Small intestine (tissue), 7 donors: ENCODE measurements around the gene SLC25A25. TPM values are rescaled to one million over a fixed set of nuclear protein-coding genes. Genes with fewer than 3 reads are reported as not detected.

Experiments used
- DNase-seq, 2 donors: peaks; one replicate each; pipeline versions ENCODE4 v3.0.0 to v3.0.0-alpha.2; 2013
- FAIRE-seq: peaks from 2 replicates; lab custom pipeline; 2012; peaks lifted over from hg19 to GRCh38; lab: Jason Lieb, UNC
- H3K27ac ChIP-seq, 3 donors: one replicate each; pipeline ENCODE4 v1.5.1; 2013; ENCODE audit warnings: low read length in 2 of 3, mild to moderate bottlenecking in 2 of 3, control low read depth in 1 of 3, inconsistent platforms in 1 of 3, low read depth in 1 of 3, moderate library complexity in 1 of 3
- H3K27me3 ChIP-seq, 3 donors: one replicate each; pipeline ENCODE4 v1.6.1; 2013; ENCODE audit warnings: low read length in 3 of 3, inconsistent platforms in 1 of 3; ENCODE audit not compliant: control insufficient read depth in 3 of 3, insufficient read depth in 3 of 3
- H3K36me3 ChIP-seq, 3 donors: one replicate each; pipeline ENCODE4 v1.6.1; 2013; ENCODE audit warnings: low read length in 3 of 3, inconsistent platforms in 1 of 3, low read depth in 1 of 3, mild to moderate bottlenecking in 1 of 3, moderate library complexity in 1 of 3; ENCODE audit not compliant: control insufficient read depth in 3 of 3, insufficient read depth in 2 of 3
- H3K4me1 ChIP-seq, 3 donors: one replicate each; pipeline ENCODE4 v1.6.1; 2013; ENCODE audit warnings: low read length in 2 of 3, inconsistent platforms in 1 of 3, low read depth in 1 of 3, mild to moderate bottlenecking in 1 of 3, moderate library complexity in 1 of 3; ENCODE audit not compliant: control insufficient read depth in 3 of 3, insufficient read depth in 2 of 3
- H3K4me3 ChIP-seq, 3 donors: one replicate each; pipeline ENCODE4 v1.5.1; 2013; ENCODE audit warnings: low read length in 3 of 3, control low read depth in 1 of 3, inconsistent platforms in 1 of 3, low read depth in 1 of 3, mild to moderate bottlenecking in 1 of 3, moderate library complexity in 1 of 3
- H3K9me3 ChIP-seq, 2 donors: one replicate each; pipeline ENCODE4 v1.6.1; 2013; ENCODE audit warnings: low read depth in 1 of 2, low read length in 1 of 2; ENCODE audit not compliant: control insufficient read depth in 2 of 2, insufficient read depth in 1 of 2
- WGBS, 3 donors: extraction: QIAGEN DNeasy Blood & Tissue Kit; methylation state at CpG; one replicate each; pipeline ENCODE4 v1.1.7; 2013; 5-methylcytosine and 5-hydroxymethylcytosine counted together
- polyA plus RNA-seq, 4 donors: library from polyadenylated mRNA; stranded (reverse) in 3 of 4; unstranded in 1 of 4; fragments of 200-250 nt in 3 of 4; fragments of 120-200 nt in 1 of 4; gene quantifications; one replicate each; pipeline versions ENCODE4 v1.2.1 to v1.2.3, GENCODE V29; 2013
- donor health status: healthy with polysubstance abuse.
- donor health status: control.
- donor health status: control.
- donor health status: Bipolar disorder and iron deficiency.
- donor health status: healthy.

Gene SLC25A25
- polyA plus RNA-seq, 4 donors: 15.5 to 26.2 (median 20.1) TPM

GRCh38 chr9:128148509-128149000 lies 80.5 kb downstream of the SLC25A25 start:
- DNase-seq (no peak), FAIRE-seq (no peak)
- WGBS, 3 donors: 75 to 78% (median 75%) methylated on average over 5 of the region's 5 CpGs
- peaks cover 0 to 44% (median 4%) of the 10 kb centered on the region in 3 donors for H3K4me1 ChIP-seq
- H3K27ac ChIP-seq: peak overlapping the region; percentile 18 to 97 (median 82)
- no peaks in the 10 kb centered on the region for H3K9me3 ChIP-seq
- no peaks in the 10 kb centered on the region for H3K27me3 ChIP-seq
- H3K36me3 ChIP-seq: no peaks in the 10 kb centered on the region
- no peak overlapping the region for H3K4me3 ChIP-seq

GRCh38 chr9:128149001-128149701 lies 81.1 kb downstream of the SLC25A25 start, which contains the start of gene LCN2:
TSS of gene LCN2 (plus strand) at chr9:128149453. CDS start at chr9:128149526, 73 bp downstream.
- Histone ChIP-seq H3K4me1 (peaks cover 0 to 43% (median 4%) of the 10 kb centered on the region in 3 donors), H3K36me3 (no peaks in the 10 kb centered on the region), H3K9me3 (no peaks in the 10 kb centered on the region), H3K4me3 (no peak within 1 kb of the TSS), H3K27ac (peak within 1 kb of the TSS; percentile 18 to 97 (median 82)), H3K27me3 (no peaks in the 10 kb centered on the region)
- DNase-seq: peak; percentile 77 to 80
- no peak for FAIRE-seq
- WGBS, 3 donors: 19 to 55% (median 30%) methylated on average over 9 of the region's 9 CpGs

GRCh38 chr9:128149951-128150593 lies 82.0 kb downstream of the SLC25A25 start:
- peaks cover 0 to 42% (median 4%) of the 10 kb centered on the region in 3 donors for H3K4me1 ChIP-seq
- FAIRE-seq (no peak), DNase-seq (no peak)
- H3K4me3 ChIP-seq: no peak overlapping the region
- H3K9me3 ChIP-seq: no peaks in the 10 kb centered on the region
- no peaks in the 10 kb centered on the region for H3K36me3 ChIP-seq
- no peaks in the 10 kb centered on the region for H3K27me3 ChIP-seq
- 68 to 71% (median 69%) methylated on average over 11 of the region's 11 CpGs for WGBS, 3 donors
- H3K27ac ChIP-seq: peak overlapping the region in 2 of 3 donors; percentile 82 to 97

- no peaks in the 10 kb centered on the region for H3K36me3 ChIP-seq
- FAIRE-seq: no peak
- H3K9me3 ChIP-seq: no peaks in the 10 kb centered on the region
- no peaks in the 10 kb centered on the region for H3K27me3 ChIP-seq
- no peak overlapping the region for H3K4me3 ChIP-seq
- WGBS, 3 donors: 54 to 64% (median 59%) methylated on average over 19 of the region's 19 CpGs
- H3K27ac ChIP-seq: peak overlapping the region in 1 of 3 donors; percentile 97
- peaks cover 0 to 37% (median 4%) of the 10 kb centered on the region in 3 donors for H3K4me1 ChIP-seq
- peak; percentile 29 to 49 for DNase-seq
Observed at GRCh38 chr9:128150594-128151308, 82.7 kb downstream of the SLC25A25 start.

- H3K9me3 ChIP-seq: no peaks in the 10 kb centered on the region
- H3K4me3 ChIP-seq: no peak overlapping the region
- no peaks in the 10 kb centered on the region for H3K27me3 ChIP-seq
- H3K36me3 ChIP-seq: no peaks in the 10 kb centered on the region
- no peak for FAIRE-seq
- H3K4me1 ChIP-seq: peaks cover 0 to 32% (median 4%) of the 10 kb centered on the region in 3 donors
- WGBS, 3 donors: 85 to 93% (median 88%) methylated on average over 15 to 18 of the region's 18 CpGs
- no peak for DNase-seq
- no peak overlapping the region for H3K27ac ChIP-seq
Observed at GRCh38 chr9:128151309-128152132, 83.5 kb downstream of the SLC25A25 start.

GRCh38 chr9:128152133-128153059 lies 84.4 kb downstream of the SLC25A25 start:
- FAIRE-seq (no peak), DNase-seq (no peak)

More at GRCh38 chr9:128152133-128153059, 84.4 kb downstream of the SLC25A25 start:
- Histone ChIP-seq H3K9me3 (no peaks in the 10 kb centered on the region), H3K27ac (no peak overlapping the region), H3K36me3 (no peaks in the 10 kb centered on the region), H3K27me3 (no peaks in the 10 kb centered on the region), H3K4me1 (peaks cover 0 to 32% (median 4%) of the 10 kb centered on the region in 3 donors), H3K4me3 (no peak overlapping the region)
- WGBS, 3 donors: 91 to 95% (median 91%) methylated on average over 12 to 13 of the region's 13 CpGs
